H7 (cell line): Measurements from ENCODE around the gene ZNF670. TPM values are rescaled to one million over a fixed set of nuclear protein-coding genes. Genes with fewer than 3 reads are reported as not detected.
"Not testable (repeated sequence)": the region's sequence is repeated elsewhere in the genome, so short reads cannot be mapped to it uniquely, and the experiment has no call there.

ENCODE experiments used
- DNase-seq: peaks from one replicate; pipeline ENCODE4 v3.0.0; 2012
- H3K27me3 ChIP-seq: 2 replicates; pipeline ENCODE4 v1.6.0; 2011; ENCODE audit warnings: mild to moderate bottlenecking, low read length; ENCODE audit not compliant: control insufficient read depth, insufficient read depth
- H3K36me3 ChIP-seq: replicated peaks from 2 replicates; pipeline ENCODE4 v1.5.1; 2011; ENCODE audit warnings: low read length; ENCODE audit not compliant: control insufficient read depth, insufficient read depth
- H3K4me3 ChIP-seq: 2 replicates; pipeline ENCODE4 v1.5.1; 2011; ENCODE audit warnings: low read depth, mild to moderate bottlenecking, control low read depth, low read length, moderate library complexity; ENCODE audit not compliant: insufficient read depth
- total RNA-seq: library from RNA; depleted of rRNA; stranded (reverse); fragments of >200 nt; shearing (Covaris generic); gene quantifications from 2 replicates; pipeline ENCODE4 v1.2.3, GENCODE V29; 2014; rRNA removed

Gene ZNF670
- total RNA-seq, 1 experiment from 2014 or later: 16.4 TPM

DNA sequence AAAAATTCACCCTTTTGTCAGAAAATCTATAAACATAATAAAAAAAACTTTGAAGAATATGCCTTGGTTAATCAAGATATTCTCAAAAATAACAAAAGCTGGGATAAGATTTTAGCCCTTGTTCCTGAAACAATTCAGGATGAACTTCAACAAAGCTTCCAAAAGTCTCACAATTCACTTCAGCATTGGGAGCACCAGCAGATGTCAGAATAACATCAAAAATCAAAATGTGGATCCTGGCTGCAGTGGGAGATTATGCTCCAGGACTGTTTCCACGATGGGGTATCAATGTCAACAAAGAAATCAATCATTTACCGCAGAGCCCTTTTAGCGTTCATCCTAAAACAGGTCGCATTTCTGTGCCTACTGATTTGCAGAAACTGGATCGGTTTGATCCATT, 35.2 kb downstream of the ZNF670 start:
- DNase-seq: no peak
- H3K27me3 ChIP-seq: no peaks in the 10 kb centered on the region
- H3K4me3 ChIP-seq: no peak overlapping the region
- H3K36me3 ChIP-seq: peaks cover 3% of the 10 kb centered on the region; the same call in 1 of the 2 replicates

DNA sequence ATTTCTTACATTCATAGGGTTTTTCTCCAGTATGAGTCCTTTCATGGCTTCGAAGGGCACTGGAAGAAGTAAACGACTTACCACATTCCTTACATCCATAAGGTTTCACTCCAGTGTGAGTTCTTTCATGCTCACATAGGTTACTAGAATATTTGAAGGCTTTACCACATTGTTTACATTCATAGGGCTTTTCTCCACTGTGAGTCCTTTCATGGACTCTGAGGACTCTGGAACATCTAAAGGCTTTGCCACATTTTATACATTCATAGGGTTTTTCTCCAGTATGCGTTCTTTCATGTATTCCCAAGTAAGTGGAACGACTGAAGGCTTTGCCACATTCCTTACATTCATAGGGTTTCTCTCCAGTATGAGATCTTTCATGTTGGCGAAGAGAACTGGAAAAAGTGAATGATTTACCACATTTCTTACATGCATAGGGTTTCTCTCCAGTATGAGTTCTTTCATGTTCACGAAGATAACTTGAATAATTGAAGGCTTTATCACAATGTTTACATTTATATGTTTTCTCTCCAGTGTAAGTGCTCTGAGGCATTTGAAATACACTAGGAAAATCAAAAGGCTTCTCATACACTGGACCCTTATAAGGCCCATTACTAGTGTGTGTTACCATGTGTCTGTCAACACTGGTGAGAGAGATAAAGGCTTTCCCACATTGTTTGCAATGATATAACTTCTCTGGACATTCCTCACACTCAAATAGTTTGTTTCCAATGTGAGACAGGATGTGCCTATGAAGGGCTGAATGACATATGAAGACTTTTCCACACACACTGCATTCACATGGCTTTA, 40.9 kb downstream of the ZNF670 start:
- Histone ChIP-seq H3K27me3 (no peaks in the 10 kb centered on the region), H3K4me3 (no peak overlapping the region), H3K36me3 (peaks cover 16% of the 10 kb centered on the region)
- no peak for DNase-seq

DNA sequence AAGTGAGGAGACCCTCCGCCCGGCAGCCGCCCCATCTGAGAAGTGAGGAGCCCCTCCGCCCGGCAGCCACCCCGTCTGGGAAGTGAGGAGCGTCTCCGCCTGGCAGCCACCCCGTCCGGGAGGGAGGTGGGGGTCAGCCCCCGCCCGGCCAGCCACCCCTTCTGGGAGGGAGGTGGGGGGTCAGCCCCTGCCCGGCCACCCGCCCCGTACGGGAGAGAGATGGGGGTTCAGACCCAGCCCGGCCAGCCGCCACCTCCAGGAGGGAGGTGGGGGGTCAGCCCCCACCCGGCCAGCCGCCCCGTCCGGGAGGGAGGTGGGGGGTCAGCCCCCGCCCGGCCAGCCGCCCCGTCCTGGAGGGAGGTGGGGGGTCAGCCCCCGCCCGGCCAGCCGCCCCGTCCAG, 46.3 kb downstream of the ZNF670 start:
- H3K36me3 ChIP-seq, H3K4me3 ChIP-seq, H3K27me3 ChIP-seq, DNase-seq: not testable (repeated sequence)

Other genes with a start within 250 kb of the ZNF670 start
- 43.4 and 62.9 TPM in 2 replicates for gene AHCTF1, start 146.9 kb downstream of the ZNF670 start, total RNA-seq
- 15.3 and 22.7 TPM in 2 replicates for gene ZNF695, start 70.8 kb downstream of the ZNF670 start, total RNA-seq
- 19.8 and 29.9 TPM in 2 replicates for gene ZNF669, start 25.5 kb upstream of the ZNF670 start, total RNA-seq
- 50.3 and 54.5 TPM in 2 replicates for gene ZNF124, start 93.2 kb upstream of the ZNF670 start, total RNA-seq
- gene VN1R5, start 177.3 kb upstream of the ZNF670 start, total RNA-seq: not detected in 2 replicates